Measurements from ENCODE around the gene HIVEP2. TPM values are rescaled to one million over a fixed set of nuclear protein-coding genes. Genes with fewer than 3 reads are reported as not detected.

The HIVEP2 gene
- polyA plus RNA-seq, 2 of the 4 experiments (the other 2 are of a cell fraction): 2.2 to 2.6 TPM

GRCh38 chr6:142809947-142810346, 135.0 kb downstream of the HIVEP2 start:
- no peak for DNase-seq (ENCODE audit: low read depth in 1 of 2, low spot score in 1 of 2)
- no peak overlapping the region for H3K4me3 ChIP-seq
- POLR2A ChIA-PET: no interaction called here
- no peaks in the 10 kb centered on the region for H3K4me1 ChIP-seq
- WGBS (ENCODE audit: missing lambda C conversion rate): 89% methylated on average over 2 of the region's 2 CpGs
- no peak for ATAC-seq
- no peak for FAIRE-seq
- CTCF ChIA-PET: no interaction called here
- H3K9me3 ChIP-seq: no peaks in the 10 kb centered on the region
- TF ChIP-seq SREBF2 (IDR thresholded peaks at IDR 0.05) (no peak), ESRRA (IDR thresholded peaks at IDR 0.05; ENCODE audit: borderline replicate concordance, low read length) (no peak), BCL3 (IDR thresholded peaks at IDR 0.05) (no peak), NFE2L2 (conservative IDR thresholded peaks at IDR 0.05; ENCODE audit: low read length) (no peak), PHF8 (IDR thresholded peaks at IDR 0.05; ENCODE audit: borderline replicate concordance, low read depth) (no peak), ZC3H11A (IDR thresholded peaks at IDR 0.05) (no peak), EHMT2 (IDR thresholded peaks at IDR 0.05; ENCODE audit: low read depth) (no peak)
- no peak overlapping the region for H3K4me2 ChIP-seq
- no peak overlapping the region for H3K27ac ChIP-seq

- no peak for FAIRE-seq
- 63% methylated on average over 5 of the region's 5 CpGs for WGBS (ENCODE audit: missing lambda C conversion rate)
- CTCF ChIA-PET: no interaction called here
Observed at GRCh38 chr6:142808405-142809061, 136.4 kb downstream of the HIVEP2 start.

GRCh38 chr6:142805042-142805441, 139.9 kb downstream of the HIVEP2 start:
- ATAC-seq (no peak), FAIRE-seq (no peak), DNase-seq (ENCODE audit: low read depth in 1 of 2, low spot score in 1 of 2) (no peak)
- POLR2A ChIA-PET: no interaction called here
- H3K9me3 ChIP-seq: no peaks in the 10 kb centered on the region
- 76% methylated on average over 1 of the region's 1 CpG for WGBS (ENCODE audit: missing lambda C conversion rate)
- H3K4me3 ChIP-seq: no peak overlapping the region
- TF ChIP-seq CTCF (IDR thresholded peaks at IDR 0.05) (no peak), ZC3H11A (IDR thresholded peaks at IDR 0.05) (no peak), FOSL2 (IDR thresholded peaks at IDR 0.05) (no peak), FOSL2 (CRISPR knock-in tag; IDR thresholded peaks at IDR 0.05) (no peak), SREBF2 (IDR thresholded peaks at IDR 0.05) (no peak), TFCP2L1 (CRISPR knock-in tag; IDR thresholded peaks at IDR 0.05) (no peak), CHD2 (IDR thresholded peaks at IDR 0.05; ENCODE audit: low read length, partially characterized antibody) (no peak), HES2 (IDR thresholded peaks at IDR 0.05) (no peak), ZSCAN20 (CRISPR knock-in tag; IDR thresholded peaks at IDR 0.05) (no peak)
- no peak overlapping the region for H3K4me2 ChIP-seq
- H3K4me1 ChIP-seq: peaks cover 22% of the 10 kb centered on the region
- no peak overlapping the region for H3K27ac ChIP-seq
- CTCF ChIA-PET: no interaction called here

More at GRCh38 chr6:142808405-142809061, 136.4 kb downstream of the HIVEP2 start:
- ATAC-seq: no peak
- Histone ChIP-seq H3K4me1 (no peaks in the 10 kb centered on the region), H3K27ac (no peak overlapping the region), H3K4me3 (no peak overlapping the region), H3K9me3 (no peaks in the 10 kb centered on the region), H3K4me2 (no peak overlapping the region)
- POLR2A ChIA-PET: no interaction called here
- DNase-seq (ENCODE audit: low read depth in 1 of 2, low spot score in 1 of 2): no peak
- no peak for TF ChIP-seq CBX2 (IDR thresholded peaks at IDR 0.05; ENCODE audit: borderline replicate concordance, low read depth)
- TF ChIP-seq ZC3H11A (IDR thresholded peaks at IDR 0.05): no peak
- TF ChIP-seq KDM5A (IDR thresholded peaks at IDR 0.05): no peak
- TF ChIP-seq MAZ (IDR thresholded peaks at IDR 0.05; ENCODE audit: borderline replicate concordance, low read depth, low read length): no peak
- no peak for TF ChIP-seq CEBPB (IDR thresholded peaks at IDR 0.05)
- TF ChIP-seq USF2 (IDR thresholded peaks at IDR 0.05): no peak
- no peak for TF ChIP-seq EP300 (IDR thresholded peaks at IDR 0.05)
- TF ChIP-seq PBX3 (IDR thresholded peaks at IDR 0.05): no peak
